Mucosa of rectum (tissue), 2 donors: ENCODE results near the gene BARX1.
A peak's percentile ranks its signal among the peaks of the same experiment; 100 is the strongest.

Experiments
- H3K27ac ChIP-seq, 2 donors: one replicate each; pipeline ENCODE4 v1.7.0; 2013; ENCODE audit warnings: inconsistent platforms in 2 of 2, low read depth in 2 of 2, low read length in 2 of 2
- H3K27me3 ChIP-seq, 2 donors: one replicate each; pipeline ENCODE4 v1.7.0; 2013; ENCODE audit warnings: low read length in 2 of 2; ENCODE audit not compliant: control insufficient read depth in 2 of 2, insufficient read depth in 2 of 2
- H3K36me3 ChIP-seq, 2 donors: one replicate each; pipeline ENCODE4 v1.7.0; 2013; ENCODE audit warnings: low read length in 2 of 2; ENCODE audit not compliant: control insufficient read depth in 2 of 2, insufficient read depth in 2 of 2
- H3K4me1 ChIP-seq, 2 donors: one replicate each; pipeline ENCODE4 v1.7.0; 2013; ENCODE audit warnings: low read length in 2 of 2, mild to moderate bottlenecking in 1 of 2; ENCODE audit not compliant: control insufficient read depth in 2 of 2, insufficient read depth in 2 of 2
- H3K4me3 ChIP-seq, 2 donors: one replicate each; pipeline ENCODE4 v1.7.0; 2013; ENCODE audit warnings: low read length in 2 of 2
- H3K9ac ChIP-seq, 2 donors: one replicate each; pipeline ENCODE4 v1.7.0; 2013; ENCODE audit warnings: low read length in 2 of 2, low read depth in 1 of 2, mild to moderate bottlenecking in 1 of 2
- H3K9me3 ChIP-seq, 2 donors: one replicate each; pipeline ENCODE4 v1.7.0; 2013; ENCODE audit warnings: low read length in 2 of 2; ENCODE audit not compliant: control insufficient read depth in 2 of 2
- donor health status: healthy.
- donor health status: Normal muscosa, but diverticular disease.

Gene BARX1

DNA sequence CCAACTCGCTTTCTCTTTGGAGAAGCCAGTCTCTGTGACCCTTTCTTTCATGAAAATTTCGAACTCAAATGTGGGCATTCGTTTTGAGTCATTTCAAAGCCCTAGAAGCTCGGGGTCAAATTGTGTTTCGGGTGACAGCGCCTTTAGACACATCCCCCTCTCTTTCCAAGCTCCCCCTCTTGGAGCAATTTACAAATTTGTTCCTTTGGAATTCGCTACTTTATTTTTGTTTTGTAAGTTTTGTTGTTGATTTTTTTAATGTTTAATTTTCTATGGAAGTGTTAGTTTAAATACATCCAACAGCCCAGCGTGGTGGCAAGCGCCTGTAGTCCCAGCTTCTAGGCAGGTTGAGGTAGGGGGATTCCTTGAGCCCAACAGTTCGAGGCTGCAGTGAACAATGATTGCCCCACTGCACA lies 4.6 kb upstream of the BARX1 start:
- H3K27me3 ChIP-seq: peaks cover 59 to 64% of the 10 kb centered on the region in 2 donors
- H3K27ac ChIP-seq: no peak overlapping the region
- H3K36me3 ChIP-seq: no peaks in the 10 kb centered on the region
- peaks cover 8 to 14% of the 10 kb centered on the region in 2 donors for H3K4me1 ChIP-seq
- no peaks in the 10 kb centered on the region for H3K9me3 ChIP-seq
- no peak overlapping the region for H3K4me3 ChIP-seq
- no peak overlapping the region for H3K9ac ChIP-seq

DNA sequence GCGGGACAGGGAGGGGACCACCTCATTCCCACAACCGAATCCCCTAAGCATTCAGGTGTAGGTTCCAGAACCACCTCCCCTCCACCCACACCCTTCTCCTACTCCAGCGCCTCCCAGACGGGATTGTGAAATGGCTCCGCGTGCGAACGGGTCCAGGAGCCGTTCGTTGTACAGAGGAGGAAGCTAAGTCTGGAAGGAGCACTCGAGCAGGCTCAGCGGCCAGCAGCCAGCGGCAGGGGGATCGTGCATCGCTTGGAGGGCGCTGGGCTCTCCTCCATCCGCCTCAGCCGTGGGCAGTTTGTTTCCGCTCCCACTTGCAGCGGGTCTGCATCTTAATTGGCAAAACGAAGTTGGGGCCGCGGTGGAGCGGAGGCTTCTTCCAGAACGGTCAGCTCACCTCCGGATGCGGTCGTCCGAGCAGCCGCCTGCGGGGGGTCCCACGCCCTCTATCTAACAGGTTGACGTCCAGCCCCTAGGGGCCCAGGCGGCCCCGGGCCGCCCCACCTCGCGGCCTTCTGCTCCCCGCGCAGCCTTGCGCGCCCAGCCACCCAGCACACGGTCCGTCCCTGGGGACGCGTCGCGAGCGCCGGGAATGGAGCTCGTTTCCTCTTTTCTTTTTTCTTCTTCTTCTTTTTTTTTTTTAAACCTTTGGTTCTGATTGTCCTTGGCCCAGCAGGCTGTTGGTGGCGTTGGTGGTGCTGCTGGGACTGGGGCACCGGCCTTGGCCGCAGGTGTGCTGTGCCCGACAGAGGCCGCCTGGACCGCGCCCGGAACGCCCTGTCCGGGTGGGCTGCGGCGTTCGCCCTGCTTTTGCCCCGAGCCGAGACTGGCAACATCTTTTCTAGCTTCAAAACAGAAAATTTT lies 3.9 kb upstream of the BARX1 start:
- H3K27me3 ChIP-seq: peaks cover 62 to 71% of the 10 kb centered on the region in 2 donors
- H3K4me3 ChIP-seq: peak overlapping the region in 1 of 2 donors; percentile 41

DNA sequence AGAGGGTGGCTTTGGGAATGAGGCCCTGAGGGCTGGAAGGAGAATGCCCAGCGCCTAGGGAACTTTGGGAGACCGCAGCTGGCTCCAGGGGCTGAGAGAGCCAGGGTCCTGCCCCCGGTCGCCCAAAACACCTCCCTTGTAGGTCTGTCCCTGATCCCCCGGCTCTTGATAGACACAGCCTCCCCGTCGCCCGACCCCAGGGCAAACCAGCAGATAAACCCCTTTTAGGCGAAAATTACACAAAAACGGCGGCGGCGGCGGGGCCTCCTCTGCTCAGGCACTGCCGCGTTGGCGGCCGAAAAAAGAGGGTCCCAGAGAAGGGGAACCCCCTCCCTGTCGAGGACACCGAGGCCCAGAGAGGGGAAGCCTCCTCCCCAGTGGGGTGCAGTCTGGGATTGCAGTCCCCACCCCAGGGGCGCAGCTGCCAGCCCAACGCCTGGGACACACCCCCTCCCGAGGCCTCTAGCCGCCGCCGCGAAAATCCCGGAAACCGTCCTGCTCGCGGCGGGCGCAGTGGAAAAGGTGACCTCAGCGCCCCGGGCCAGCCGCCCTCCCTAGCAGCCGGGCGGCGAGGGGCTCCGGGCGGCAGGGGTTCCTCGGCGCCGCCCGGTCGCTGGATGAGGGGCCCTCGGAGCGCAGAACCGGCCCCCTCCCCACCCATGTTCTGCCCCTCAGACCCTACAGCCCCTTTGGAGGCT lies 3.1 kb upstream of the BARX1 start:
- H3K4me1 ChIP-seq: peaks cover 8 to 14% of the 10 kb centered on the region in 2 donors
- peaks cover 70 to 78% of the 10 kb centered on the region in 2 donors for H3K27me3 ChIP-seq
- no peak overlapping the region for H3K9ac ChIP-seq
- H3K4me3 ChIP-seq: peak overlapping the region; percentile 18 to 41
- H3K36me3 ChIP-seq: no peaks in the 10 kb centered on the region
- H3K9me3 ChIP-seq: no peaks in the 10 kb centered on the region
- no peak overlapping the region for H3K27ac ChIP-seq

More for the DNA sequence above, 3.9 kb upstream of the BARX1 start:
- H3K9me3 ChIP-seq: no peaks in the 10 kb centered on the region
- no peak overlapping the region for H3K27ac ChIP-seq
- no peak overlapping the region for H3K9ac ChIP-seq
- H3K36me3 ChIP-seq: no peaks in the 10 kb centered on the region
- H3K4me1 ChIP-seq: peaks cover 8 to 14% of the 10 kb centered on the region in 2 donors

DNA sequence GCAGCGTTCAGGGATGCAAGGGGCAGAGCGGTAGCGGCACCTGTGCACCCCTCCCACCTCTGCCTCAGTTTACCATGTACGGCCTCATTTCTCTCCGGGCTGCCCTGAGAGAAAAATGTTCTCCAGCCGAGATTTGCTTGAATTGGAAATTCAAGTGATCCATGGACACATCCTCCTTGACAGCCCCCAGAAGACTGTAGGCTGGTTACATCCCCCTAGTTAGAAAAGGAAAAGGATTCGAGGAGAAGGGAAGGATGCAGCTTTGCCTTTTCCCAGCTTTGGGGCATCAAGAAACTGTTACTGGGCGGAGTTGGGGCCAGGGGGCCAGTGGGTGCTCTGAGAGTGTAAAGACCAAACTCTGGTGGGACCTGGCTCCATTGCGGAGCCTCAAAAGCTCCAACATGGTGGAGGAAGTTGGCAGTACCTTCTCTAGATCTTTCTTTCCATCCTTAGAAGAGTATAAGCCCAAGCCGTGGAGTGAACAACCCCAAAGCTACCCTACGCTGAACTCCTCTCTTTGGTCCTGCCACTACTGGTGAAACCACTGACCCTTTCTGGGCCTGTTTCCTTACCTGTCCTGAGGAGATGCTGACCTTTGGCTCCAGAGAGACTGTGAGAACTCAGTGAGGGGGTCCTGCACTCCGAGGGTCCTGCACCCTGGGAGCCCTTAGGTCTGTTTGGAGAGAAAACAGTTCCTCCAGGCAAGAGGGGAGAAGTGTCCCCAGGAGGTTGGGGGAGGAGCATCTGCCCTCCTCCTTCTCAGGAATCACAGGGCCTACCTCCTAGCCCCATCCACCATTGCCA lies 1.0 kb upstream of the BARX1 start:
- no peak overlapping the region for H3K27ac ChIP-seq
- H3K9me3 ChIP-seq: no peaks in the 10 kb centered on the region
- H3K4me3 ChIP-seq: peak overlapping the region in 1 of 2 donors; percentile 50
- peaks cover 78 to 90% of the 10 kb centered on the region in 2 donors for H3K27me3 ChIP-seq
- no peak overlapping the region for H3K9ac ChIP-seq
- no peaks in the 10 kb centered on the region for H3K36me3 ChIP-seq
- peaks cover 8 to 29% of the 10 kb centered on the region in 2 donors for H3K4me1 ChIP-seq

DNA sequence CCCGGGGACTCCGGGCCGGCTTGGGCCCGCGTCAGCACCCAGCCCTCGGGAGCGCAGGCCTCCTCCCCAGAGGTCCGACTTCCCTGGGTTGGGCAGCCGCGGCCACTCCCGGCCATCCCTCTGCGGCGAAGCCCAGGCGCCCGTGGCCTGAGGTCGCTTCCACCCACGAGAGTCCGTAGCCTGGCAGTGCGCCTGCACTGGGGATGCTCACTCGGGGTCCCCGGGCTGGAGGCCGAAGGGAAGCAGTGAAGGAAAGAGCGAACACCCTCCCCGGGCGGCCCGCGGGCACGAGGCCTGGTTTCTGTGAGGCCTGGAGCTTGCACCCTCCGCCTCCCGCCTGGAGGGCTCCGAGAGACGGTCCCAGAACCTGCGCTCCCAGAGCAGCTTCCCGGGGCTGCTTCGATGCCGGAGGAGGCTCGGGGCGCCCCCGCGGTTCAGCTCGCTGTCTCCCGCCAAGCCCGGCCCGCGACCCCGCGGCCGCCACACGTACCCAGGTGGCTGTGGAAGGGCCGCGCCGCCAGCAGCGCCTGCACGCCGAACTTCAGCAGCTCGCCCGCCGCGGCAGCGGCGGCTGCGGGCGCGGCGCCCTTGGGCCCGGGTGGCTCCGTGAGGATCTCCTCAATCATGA lies 607 bp downstream of the BARX1 start:
- Histone ChIP-seq H3K9ac (no peak overlapping the region), H3K9me3 (no peaks in the 10 kb centered on the region), H3K27me3 (peaks cover 76 to 89% of the 10 kb centered on the region in 2 donors), H3K4me1 (peaks cover 10 to 28% of the 10 kb centered on the region in 2 donors), H3K36me3 (no peaks in the 10 kb centered on the region), H3K27ac (no peak overlapping the region), H3K4me3 (no peak overlapping the region)

DNA sequence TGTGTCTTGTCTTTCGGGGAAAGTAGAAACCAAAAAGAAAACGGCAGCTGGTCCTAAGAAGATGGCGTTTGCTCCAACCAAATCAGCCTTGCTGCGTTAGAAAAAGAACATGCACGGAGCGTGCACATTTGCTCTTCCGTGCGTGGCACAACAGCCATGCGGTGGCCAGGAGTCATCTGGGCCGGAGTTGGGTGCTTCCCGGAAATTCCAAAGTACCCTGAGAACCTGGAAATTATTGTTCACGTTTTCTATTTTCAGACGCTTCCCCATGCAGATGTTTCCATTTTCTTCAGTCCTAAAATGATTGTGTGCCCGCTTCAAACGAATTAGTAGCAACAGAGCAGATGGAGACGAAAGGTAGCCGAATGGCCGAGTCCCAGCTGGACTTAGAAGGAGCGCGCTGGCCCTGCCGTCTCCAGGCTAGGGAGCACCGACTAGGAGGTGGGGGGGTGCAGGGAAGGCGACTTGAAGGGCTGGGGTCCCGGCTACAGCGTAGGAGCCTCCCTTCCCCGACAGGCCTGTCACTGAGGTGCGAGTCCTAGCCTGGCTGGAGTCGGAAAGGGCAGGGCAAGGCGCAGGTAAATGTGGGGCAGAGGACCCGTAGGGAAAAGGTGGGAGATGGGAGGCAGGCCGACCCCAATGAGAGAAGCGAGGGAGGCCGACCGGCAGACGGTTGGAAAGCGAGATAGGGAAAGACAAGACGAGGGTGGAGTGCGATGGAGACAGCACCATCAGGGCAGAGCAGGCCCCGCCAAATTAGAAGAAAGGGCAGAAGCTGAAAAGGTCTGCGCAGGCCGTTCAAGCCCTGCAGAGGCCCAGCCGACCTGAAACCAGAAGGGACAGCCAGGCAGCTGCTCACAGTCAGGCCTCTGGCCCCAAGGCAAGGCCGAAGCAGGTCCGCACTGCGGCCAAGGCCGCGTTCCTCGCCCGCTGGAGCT lies 1.4 kb downstream of the BARX1 start:
- Histone ChIP-seq H3K4me3 (no peak overlapping the region), H3K4me1 (peaks cover 8 to 22% of the 10 kb centered on the region in 2 donors), H3K9me3 (no peaks in the 10 kb centered on the region)

DNA sequence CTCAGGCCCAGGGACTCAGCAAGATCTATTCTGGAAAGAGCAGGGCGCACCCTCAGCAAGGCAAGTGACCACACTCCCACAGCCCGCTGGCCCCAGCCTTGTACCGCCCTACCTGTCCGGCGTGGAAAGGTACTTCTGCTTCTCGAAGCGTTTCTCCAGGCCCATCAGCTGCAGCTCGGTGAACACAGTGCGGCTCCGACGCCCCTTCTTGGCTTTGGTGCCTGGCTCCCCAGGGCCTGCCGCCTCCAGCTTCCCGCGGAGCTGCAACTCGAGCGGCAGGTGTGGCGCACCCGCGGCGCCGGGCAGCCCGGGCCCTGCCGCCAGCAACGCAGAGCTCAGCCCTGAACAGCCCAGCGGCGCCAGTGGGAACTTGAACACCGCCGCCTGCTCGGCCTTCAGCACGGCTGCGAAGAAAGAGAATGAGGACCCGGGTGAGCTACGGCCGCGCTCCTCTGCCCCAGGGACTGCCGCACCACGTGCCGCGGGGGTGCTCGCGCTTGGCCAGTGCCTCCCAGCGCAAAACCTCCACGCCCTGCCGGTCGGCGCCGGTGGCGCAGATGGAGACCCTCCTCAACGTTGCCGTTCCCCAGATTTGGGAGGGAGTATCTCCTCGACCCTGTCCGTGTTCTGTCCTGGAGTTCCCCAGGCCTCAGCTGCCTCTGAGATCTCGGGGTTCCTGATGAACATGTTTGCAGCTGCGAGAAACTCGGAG lies 2.2 kb downstream of the BARX1 start:
- Histone ChIP-seq H3K27me3 (peaks cover 72 to 87% of the 10 kb centered on the region in 2 donors), H3K9me3 (no peaks in the 10 kb centered on the region), H3K27ac (no peak overlapping the region), H3K36me3 (no peaks in the 10 kb centered on the region), H3K9ac (no peak overlapping the region), H3K4me1 (peaks cover 6 to 20% of the 10 kb centered on the region in 2 donors), H3K4me3 (no peak overlapping the region)

More for the DNA sequence above, 1.4 kb downstream of the BARX1 start:
- H3K27ac ChIP-seq: no peak overlapping the region
- H3K9ac ChIP-seq: no peak overlapping the region
- peaks cover 77 to 88% of the 10 kb centered on the region in 2 donors for H3K27me3 ChIP-seq
- no peaks in the 10 kb centered on the region for H3K36me3 ChIP-seq

DNA sequence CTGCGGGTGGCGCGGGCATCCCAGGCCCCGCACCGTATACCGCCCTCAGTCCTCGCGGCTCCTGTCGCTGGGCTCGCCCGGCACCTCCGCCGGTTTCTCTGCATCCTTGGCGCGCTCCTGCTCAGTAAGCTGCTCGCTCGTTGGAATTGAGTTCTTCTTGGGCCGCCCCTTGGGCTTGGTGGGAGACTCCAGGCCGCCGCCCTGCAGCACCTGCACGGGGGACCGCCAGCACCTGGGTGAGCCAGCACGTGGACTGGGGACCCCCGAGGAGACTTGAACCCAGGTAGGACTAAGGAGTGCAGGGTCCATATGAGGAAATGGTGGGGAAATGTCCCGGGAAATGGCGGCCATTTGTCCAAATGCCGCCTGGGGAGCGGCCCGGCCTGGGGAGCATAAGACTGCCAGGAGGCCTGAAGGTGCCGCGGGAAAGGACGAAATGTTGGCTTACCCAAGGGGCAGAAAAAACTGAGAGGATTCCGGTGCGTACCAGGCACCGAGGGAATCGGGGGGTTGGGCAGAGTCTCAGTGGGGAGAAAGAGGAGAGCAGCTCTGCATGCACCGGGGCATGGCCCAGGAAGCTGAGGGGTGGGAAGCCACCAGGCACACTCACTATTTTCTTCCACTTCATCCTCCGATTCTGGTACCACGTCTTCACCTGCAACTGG lies 2.9 kb downstream of the BARX1 start:
- no peaks in the 10 kb centered on the region for H3K36me3 ChIP-seq
- no peak overlapping the region for H3K4me3 ChIP-seq
- H3K9me3 ChIP-seq: no peaks in the 10 kb centered on the region
- H3K4me1 ChIP-seq: peaks cover 6 to 20% of the 10 kb centered on the region in 2 donors
- no peak overlapping the region for H3K27ac ChIP-seq
- H3K9ac ChIP-seq: no peak overlapping the region
- peaks cover 72 to 86% of the 10 kb centered on the region in 2 donors for H3K27me3 ChIP-seq
